IPS-NIHi7 (cell line): ENCODE results near the gene CER1.

Experiments used
- DNase-seq: peaks from one replicate; pipeline ENCODE4 v3.0.0; 2012; ENCODE audit warnings: mixed read lengths; ENCODE audit errors: extremely low spot score

Gene CER1

DNA sequence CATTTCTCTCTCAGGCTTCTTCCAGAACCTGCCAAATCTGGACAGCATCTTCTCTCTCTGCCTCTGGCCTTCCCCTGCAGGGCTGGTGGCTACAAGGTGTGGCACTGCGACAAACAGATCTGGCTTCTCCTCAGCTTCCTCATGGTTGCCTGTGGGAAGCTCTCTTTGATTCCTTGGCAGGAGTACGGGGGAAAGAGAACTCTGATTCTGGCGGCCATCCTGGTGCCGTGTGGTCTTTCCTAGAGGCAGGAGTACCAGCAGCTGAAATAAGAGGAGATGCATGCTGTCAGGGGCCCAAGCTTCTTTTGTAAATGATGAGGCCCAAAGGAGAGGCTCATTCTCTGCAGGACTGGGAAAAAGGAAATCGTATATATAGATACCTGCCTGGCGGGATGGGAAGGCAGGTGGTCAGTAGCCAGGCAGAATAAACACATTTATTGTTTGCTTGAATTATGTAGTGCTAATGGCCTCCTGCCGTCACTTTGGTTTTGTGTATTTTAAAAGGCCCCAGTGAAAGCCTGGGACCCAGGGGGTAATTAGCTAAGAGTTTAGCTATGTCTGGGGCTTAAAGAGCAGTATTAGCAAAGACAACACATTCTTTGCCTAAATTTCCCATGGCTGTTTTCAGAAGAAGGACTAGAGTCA, at the start of gene CER1:
Gene CER1 (minus strand): TSS at position 343 of the 645 bp plus-strand sequence. CDS start 61 bp downstream, at position 282.
- DNase-seq, result peak; percentile 67

DNA sequence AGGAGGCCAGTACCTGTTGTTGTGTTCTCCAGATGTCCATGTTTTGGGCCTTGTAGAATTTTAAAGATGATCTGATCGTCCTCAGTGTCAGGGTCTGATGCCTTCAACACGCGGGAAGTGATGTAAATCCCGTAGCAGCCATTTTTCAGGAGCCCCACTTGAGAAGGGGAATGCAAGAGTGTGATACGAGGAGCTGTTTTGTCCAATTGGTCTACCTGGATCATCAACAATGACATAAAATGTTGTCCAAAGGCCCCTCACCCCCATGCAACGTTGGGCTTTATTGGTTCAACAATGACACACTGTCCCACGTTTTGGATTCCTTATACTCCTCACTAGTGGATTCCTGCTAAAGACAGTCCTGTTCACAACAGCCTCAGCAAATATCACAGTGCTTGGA, 48.1 kb upstream of the CER1 start:
- DNase-seq, result no peak

DNA sequence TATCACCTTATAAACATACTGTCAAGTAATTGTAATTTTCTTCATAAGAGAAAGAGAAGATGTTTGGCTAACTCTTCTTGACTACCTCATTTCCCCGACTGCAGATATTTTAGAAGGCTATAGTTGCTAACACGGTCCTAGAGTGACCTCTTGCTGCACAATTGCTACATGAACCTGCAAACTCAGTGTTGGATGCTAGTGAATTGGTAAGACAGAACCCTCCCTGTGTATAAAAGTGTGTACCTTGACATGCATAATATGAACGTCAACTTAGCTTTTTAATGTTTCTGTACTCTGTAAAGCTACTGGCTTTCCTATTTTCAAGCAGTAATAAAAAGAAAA, 46.7 kb upstream of the CER1 start:
- DNase-seq, result peak; percentile 31

DNA sequence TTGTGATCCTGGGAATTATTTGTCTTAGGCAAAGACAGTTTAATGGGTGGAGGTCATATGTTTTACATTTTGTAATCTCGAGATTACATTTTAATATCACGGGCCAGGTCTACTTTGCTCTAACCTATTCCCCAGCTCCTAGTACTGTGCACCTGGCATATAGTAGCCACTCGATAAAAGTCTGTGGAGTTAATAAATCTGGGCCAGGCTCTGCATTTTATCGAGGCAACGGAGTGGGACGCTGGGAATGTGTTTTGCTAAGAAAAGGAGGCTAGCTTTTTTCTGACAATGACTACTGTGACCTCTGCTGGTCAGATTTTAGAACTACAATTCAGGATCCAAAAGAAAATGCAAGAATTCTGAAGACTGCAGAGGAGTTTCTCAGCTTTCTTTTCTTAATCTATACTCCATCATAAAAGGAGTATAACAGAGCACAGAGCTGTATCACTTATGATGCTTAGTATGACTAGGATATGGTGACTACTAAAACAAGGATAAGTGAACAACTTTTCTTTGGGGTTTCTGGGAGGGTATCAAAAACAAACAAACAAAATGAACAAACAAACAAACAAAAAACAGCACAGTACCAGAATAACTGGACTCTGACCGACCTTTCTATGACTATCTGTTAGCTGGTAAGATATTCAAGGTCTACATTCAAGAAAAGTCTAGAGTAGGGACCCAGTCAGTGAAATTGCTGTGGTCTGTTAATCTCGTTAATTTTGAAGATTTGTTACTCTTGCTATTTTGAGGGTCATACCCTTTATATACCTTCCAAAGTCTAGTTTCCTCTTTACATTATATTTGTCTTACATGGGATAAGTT, 46.1 kb upstream of the CER1 start:
- DNase-seq, result peak; percentile 46

GRCh38 chr9:14766299-14766698, 43.8 kb upstream of the CER1 start:
- DNase-seq, result no peak

GRCh38 chr9:14761584-14761983, 39.1 kb upstream of the CER1 start:
- no peak for DNase-seq

DNA sequence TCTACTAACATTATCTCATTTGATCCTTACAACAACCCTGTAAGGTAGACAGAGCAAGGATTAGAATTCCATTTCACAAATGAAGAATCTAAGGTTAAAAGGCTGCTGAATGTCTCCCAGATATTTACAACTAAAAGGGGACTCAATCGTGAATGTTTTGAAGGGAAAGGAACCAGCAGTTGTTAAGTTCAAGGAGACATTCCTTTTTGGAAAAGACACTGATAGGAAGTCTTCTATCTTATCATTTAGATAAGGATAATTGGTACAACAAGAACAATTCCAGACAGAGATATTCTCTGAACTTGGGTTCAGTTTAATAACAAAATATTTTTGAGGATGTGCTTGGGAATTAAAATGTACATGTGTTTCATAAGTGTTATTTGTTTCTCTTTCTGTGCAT, 37.5 kb upstream of the CER1 start:
- DNase-seq, result no peak

DNA sequence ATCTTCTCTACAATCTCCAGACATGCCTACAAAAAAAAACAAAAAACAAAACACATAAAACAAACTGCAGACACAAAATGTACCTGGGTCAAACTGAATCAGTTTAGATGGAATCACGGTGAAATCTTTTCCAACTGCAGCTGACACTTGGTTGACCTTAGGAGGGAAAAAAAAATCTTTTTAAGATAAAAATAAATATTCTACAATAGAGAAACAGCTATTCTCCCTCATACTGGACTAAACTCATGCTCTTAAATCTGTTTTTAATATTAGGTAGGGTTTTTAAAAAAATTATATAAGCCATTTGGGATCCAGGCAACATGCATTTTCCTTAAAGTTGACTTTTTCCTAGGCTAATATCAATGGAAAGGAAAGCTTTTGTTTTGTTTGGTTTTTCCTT, 33.8 kb upstream of the CER1 start:
- DNase-seq, result no peak

DNA sequence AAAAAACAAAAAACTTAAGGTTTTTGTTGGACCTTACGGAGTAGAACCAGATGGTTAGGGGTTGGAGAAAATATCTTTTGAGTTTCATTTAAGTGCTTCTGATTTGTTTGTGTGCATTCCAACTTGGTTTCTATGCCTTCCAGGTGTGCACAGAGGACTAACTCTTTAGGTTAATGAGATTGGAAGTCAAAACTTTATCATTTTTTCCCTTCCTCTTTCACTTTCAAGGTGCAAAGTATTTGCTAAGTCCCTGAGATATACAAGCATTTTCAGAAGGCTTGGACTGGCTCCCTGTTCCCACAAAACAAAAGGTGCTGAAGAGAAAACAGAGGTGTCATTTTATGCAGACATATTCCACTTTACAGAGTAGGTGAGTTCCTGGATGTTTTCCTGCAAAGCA, 30.3 kb upstream of the CER1 start:
- DNase-seq, result no peak

- DNase-seq, result no peak
These were observed 29.7 kb upstream of the CER1 start for GRCh38 chr9:14752271-14752670.

GRCh38 chr9:14750821-14751220, 28.3 kb upstream of the CER1 start:
- DNase-seq, result no peak

DNA sequence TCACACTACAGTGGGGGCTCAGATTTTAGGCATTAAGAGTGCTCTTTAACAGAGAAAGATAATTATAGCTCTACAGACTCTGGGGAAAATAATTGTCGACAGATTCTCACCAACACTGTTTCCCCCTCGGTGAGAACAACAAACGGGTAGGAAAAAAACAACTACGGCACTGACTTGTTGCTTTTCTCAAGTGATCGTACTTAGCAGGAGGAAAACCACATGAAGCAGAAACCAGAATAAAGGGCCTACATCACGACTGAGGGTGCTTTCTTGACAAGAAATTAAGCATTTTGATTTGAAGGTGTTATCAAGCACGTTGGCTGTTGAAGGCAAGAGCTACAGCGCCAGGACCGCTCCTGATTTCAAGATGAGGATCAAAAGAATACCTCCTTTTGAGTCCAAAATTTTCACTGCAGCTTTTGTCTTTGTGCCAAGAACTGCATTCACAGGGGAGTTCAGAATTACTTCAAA, 27.2 kb upstream of the CER1 start:
- DNase-seq, result no peak

DNA sequence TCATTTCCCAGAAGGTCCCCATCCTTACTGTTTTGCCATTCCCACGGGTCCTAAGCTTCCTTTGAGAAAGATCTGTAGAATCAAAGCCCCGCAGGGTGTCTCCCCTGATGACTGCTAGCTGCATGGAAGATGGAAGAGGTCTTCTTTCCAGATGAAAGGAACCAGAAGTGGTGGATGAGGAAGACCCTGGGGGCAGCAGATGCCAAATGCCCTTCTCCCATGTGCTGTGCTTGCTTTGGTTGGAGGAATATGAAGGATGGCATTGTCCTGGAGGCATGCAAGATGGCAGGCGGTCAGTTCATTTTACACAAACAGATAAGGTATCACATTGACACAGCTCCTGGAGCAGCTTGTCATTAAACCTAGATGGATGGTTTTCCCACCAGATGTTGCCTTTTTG, 25.8 kb upstream of the CER1 start:
- no peak for DNase-seq

DNA sequence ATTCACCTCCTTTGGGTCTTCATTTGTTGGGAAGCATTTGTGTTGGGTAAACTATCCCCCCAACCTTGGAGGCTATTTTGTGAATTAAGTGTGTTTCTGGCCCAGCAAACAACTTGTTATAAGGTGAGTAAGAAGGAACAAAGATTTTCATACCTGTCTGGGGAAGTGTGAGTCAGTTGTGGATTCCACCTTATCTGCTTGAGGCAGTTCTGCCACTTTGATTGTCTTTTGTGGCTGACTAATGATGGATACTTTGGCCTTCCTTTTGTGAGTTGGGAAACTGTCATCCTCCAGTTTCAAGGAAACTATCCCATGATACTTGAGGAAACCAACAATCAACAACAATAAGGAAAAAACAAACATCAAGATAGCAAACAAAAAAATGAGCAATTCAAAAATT, 24.6 kb upstream of the CER1 start:
- DNase-seq, result no peak

DNA sequence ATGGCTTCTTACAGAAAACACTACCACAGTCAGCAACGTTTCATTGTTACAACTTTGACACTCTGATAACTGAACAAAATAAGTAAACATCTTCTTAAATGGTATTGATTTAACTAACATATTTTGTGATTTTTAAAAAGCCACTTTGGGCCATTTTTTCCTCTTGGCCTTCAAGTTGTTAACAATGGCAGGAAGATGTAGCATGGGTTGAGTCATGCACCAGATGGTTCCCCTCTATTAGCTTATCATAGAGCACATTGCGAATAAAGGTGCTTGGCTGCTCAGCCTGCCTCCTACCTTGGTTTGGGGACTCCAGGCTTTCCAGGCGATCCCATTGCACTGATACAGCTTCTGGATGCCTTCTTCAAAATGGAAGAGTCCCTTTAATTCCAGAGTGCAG, 24.1 kb upstream of the CER1 start:
- no peak for DNase-seq

- no peak for DNase-seq
These were observed 22.2 kb upstream of the CER1 start for GRCh38 chr9:14744768-14745167.

DNA sequence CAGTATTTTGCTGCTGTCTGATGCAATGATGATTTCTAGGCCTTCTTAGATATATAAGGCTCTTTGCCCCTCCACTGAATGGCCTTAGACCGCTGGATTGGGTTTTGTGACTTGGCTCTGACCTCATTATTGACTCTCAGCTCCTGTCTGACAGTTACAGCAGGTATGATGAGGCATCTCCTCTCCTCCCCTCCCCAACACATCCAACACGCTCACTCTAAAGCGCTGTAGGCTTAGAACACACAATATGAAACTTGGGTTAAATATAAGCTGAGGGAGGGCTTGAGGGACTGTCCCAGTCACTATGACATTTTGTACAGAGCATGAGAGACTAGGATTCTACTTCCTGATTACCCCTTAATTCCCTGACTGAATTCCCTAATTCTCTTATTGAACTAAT, 18.8 kb upstream of the CER1 start:
- no peak for DNase-seq

DNA sequence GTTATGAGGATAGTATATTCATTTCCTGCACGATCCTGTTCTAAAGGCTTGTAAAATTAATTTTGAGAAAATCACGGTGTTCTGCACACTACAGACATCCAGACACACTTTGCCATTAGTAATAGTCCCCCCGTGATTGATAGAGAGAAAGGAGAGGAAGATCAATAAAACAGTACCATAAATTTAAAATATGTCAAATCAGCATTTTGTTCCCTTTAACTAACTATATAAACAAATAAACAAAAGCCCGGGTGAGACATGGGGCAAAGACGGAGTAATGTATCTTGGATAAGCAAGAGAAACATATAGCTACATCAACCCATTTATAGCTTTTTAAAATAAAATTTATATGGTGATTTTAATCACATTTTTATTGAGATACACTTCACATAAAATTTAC, 10.6 kb upstream of the CER1 start:
- no peak for DNase-seq

GRCh38 chr9:14731294-14731981, 8.9 kb upstream of the CER1 start:
- no peak for DNase-seq

- no peak for DNase-seq
These were observed 7.9 kb upstream of the CER1 start for GRCh38 chr9:14730461-14730898.

- DNase-seq, result no peak
These were observed 768 bp upstream of the CER1 start for GRCh38 chr9:14723301-14723700.

DNA sequence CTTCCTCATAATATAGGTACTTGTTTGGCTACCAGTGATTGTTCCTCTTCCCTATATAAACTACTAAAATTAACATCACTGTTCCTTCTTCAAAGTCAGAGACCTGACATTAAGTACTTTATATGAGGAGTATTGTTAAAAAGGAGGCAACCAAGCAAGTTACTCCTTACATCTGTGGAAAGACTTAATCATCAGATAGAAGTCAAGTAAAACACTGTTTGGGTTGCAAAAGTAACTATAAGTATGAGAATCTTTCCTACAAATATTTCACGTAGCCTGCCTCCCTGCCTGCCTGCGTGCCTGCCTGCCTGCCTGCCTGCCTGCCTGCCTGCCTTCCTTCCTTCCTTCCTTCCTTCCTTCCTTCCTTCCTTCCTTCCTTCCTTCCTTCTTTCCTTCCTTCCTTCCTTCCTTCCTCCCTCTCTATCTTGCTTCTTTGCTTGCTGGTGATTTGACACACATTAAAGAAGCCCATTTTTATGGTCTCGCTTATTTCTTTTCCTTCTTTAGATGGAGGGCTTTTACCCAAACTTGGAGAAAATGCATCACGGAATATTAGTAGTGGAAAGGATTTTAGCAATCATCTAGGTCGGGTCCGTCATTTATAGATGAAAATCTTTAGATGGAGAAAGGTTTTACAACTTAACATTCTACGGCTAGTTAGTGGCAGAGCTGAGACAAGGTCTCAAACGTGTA, 3.2 kb downstream of the CER1 start:
- DNase-seq, result no peak
